K562 (cell line): ENCODE measurements around the gene EPHA10. TPM values are rescaled to one million over a fixed set of nuclear protein-coding genes. Genes with fewer than 3 reads are reported as not detected.

Experiments
- BRCA1 ChIP-seq, 2 experiments: fragments of 450-650 bp in 1 of 2; sonication (generic) in 1 of 2; formaldehyde crosslinking in 1 of 2; IDR thresholded peaks; 2 replicates each; pipeline versions ENCODE4 v1.5.0 to v1.6.1; 2017 to 2020; ENCODE audit warnings: mild to moderate bottlenecking in 1 of 2, missing genetic modification reagents in 1 of 2
- CHD7 ChIP-seq: fragments of 200-600 bp; sonication (generic); IDR thresholded peaks from one replicate; pipeline ENCODE4 v1.6.1; 2012; ENCODE audit warnings: mild to moderate bottlenecking, low read depth, low read length, inconsistent platforms
- EZH2 ChIP-seq: IDR thresholded peaks from 2 replicates; pipeline ENCODE4 v1.6.1; 2012; ENCODE audit warnings: low read depth, mild to moderate bottlenecking, inconsistent platforms, low read length, borderline replicate concordance
- FUS ChIP-seq: fragments of 200-400 bp; formaldehyde crosslinking; optimal IDR thresholded peaks from 2 replicates; pipeline ENCODE3; 2017; ENCODE audit warnings: low read depth, low read length
- GABPB2 ChIP-seq: fragments of 250-450 bp; sonication (Bioruptor Pico); conservative IDR thresholded peaks from 2 replicates; pipeline ENCODE4 v1.5.1; 2021; ENCODE audit warnings: mild to moderate bottlenecking
- HMGXB4 ChIP-seq: sonication (generic); formaldehyde crosslinking; IDR thresholded peaks from 2 replicates; pipeline ENCODE4 v1.8.1; 2023; ENCODE audit warnings: mild to moderate bottlenecking, missing genetic modification reagents
- IRF2 ChIP-seq: sonication (generic); formaldehyde crosslinking; IDR thresholded peaks from 2 replicates; pipeline ENCODE4 v1.8.1; 2022; ENCODE audit warnings: mild to moderate bottlenecking, missing genetic modification reagents
- MCM5 ChIP-seq: fragments of 450-650 bp; IDR thresholded peaks from 2 replicates; pipeline ENCODE4 v1.6.1; 2016; ENCODE audit warnings: low read depth
- NFIC ChIP-seq: fragments of 450-650 bp; IDR thresholded peaks from 2 replicates; pipeline ENCODE4 v1.6.1; 2017; ENCODE audit warnings: mild to moderate bottlenecking, inconsistent platforms
- PURB ChIP-seq: sonication (generic); formaldehyde crosslinking; IDR thresholded peaks from 2 replicates; pipeline ENCODE4 v1.9.0; 2021; ENCODE audit warnings: low read depth, mild to moderate bottlenecking, missing genetic modification reagents
- SMARCA4 ChIP-seq: fragments of 450-650 bp; IDR thresholded peaks from 2 replicates; pipeline ENCODE4 v1.6.1; 2016
- SNRNP70 ChIP-seq: fragments of 200-400 bp; formaldehyde crosslinking; optimal IDR thresholded peaks from 2 replicates; pipeline ENCODE3; 2017; ENCODE audit warnings: low read depth, low read length
- SPI1 ChIP-seq: IDR thresholded peaks from 2 replicates; pipeline ENCODE4 v1.6.1; 2011; ENCODE audit warnings: low read depth, low read length, control low read depth, borderline replicate concordance
- STAT5A ChIP-seq: IDR thresholded peaks from 2 replicates; pipeline ENCODE4 v1.6.1; 2012; ENCODE audit warnings: low read length, inconsistent platforms, borderline replicate concordance
- ZNF124 ChIP-seq: sonication (generic); formaldehyde crosslinking; IDR thresholded peaks from 2 replicates; pipeline ENCODE4 v1.8.1; 2022; ENCODE audit warnings: missing genetic modification reagents
- ZNF24 ChIP-seq: fragments of 450-650 bp; IDR thresholded peaks from 2 replicates; pipeline ENCODE4 v1.6.1; 2016
- polyA plus RNA-seq, 8 experiments: library from polyadenylated mRNA; depleted of rRNA in 4 of 8; stranded (reverse) in 5 of 8; unstranded in 3 of 8; fragments of >200 nt; fragmentation: Nextera tagmentation in 2 of 8; fragmentation: Illumina TruSeq in 1 of 8; extraction: Ambion mirVana in 2 of 8; extraction: Trizol in 1 of 8; gene quantifications; 2 replicates each; pipeline versions ENCODE4 v1.2.1 to v1.2.3, GENCODE V29; 2011 to 2014; ENCODE audit warnings: inconsistent platforms in 1 of 8, missing spikeins in 1 of 8
- total RNA-seq, 7 experiments: library from RNA; depleted of rRNA in 6 of 7; stranded (reverse); fragments of >200 nt in 6 of 7; fragmentation: Illumina TruSeq in 2 of 7; extraction: Trizol in 2 of 7; gene quantifications; 2 replicates each; pipeline versions ENCODE4 v1.2.1 to v1.2.3, GENCODE V29; 2011 to 2021; ENCODE audit warnings: low replicate concordance in 1 of 7

Gene EPHA10
- total and polyA plus RNA-seq, 9 of the 15 experiments (the other 6 are each of a cell fraction or from before 2014, with no cell fraction given), result 0.03 TPM; not detected in 8

- TF ChIP-seq CHD7 (no peak), EZH2 (no peak), PURB (no peak), ZNF124 (CRISPR knock-in tag) (no peak), FUS (no peak), SNRNP70 (no peak), STAT5A (no peak), GABPB2 (no peak), BRCA1 (IDR thresholded peaks at IDR 0.05) (no peak), BRCA1 (CRISPR knock-in tag; IDR thresholded peaks at IDR 0.05) (no peak), IRF2 (CRISPR knock-in tag) (no peak), HMGXB4 (CRISPR knock-in tag) (peak; percentile 82), ZNF24 (no peak), SMARCA4 (peak; percentile 30; the same call in 1 of the 2 replicates), NFIC (peak; percentile 90), MCM5 (no peak), SPI1 (no peak)
Measured at GRCh38 chr1:37691497-37692077, 73.3 kb downstream of the EPHA10 start (continued).
